NCI-H2171 treated with DMSO at 0.1 percent for 48 hours (cell line): Measurements from ENCODE around the gene ZNF467.

Source experiments
- DNase-seq: peaks from one replicate; lab custom pipeline; 2025; lab: John Stamatoyannopoulos, UW

Gene ZNF467

DNA sequence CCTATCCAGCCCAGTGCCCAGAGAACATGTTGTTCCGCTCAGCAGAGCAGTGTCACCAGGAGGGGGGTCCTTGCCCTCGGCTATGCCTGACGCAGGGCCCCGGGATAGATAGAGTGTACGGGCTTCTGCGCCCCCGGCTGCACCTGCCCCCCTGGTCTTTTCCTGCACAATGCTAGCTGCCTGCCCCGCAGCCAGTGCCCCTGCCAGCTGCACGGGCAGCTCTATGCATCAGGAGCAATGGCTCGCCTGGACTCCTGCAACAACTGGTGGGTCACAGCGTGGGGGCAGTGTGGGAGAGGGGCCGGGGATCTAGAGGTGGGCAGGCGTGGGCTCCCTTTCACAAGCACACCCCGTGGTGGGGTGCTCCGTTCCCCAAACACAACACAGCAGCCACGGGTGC, 33.3 kb upstream of the ZNF467 start:
- no peak for DNase-seq

DNA sequence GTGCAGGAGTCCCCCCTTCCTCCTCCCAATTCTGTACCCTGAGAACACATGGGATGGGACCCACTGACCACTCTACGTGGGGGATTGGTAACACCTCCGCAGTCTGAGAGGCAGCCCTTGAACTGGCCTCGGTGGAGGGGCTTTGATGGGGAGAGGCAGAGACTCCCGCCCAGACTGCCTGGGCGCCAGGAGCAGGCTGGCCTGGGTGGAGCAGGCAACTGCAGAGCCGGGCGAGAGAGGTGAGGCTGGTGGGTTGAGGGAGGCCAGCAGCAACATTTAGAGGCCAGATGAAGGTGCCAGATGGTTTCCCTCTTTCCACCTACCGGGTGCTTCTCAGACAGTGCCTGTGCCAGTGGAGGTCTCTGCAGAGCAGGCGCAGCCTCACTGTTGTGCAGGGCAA, 30.7 kb upstream of the ZNF467 start:
- peak; percentile 44 for DNase-seq

DNA sequence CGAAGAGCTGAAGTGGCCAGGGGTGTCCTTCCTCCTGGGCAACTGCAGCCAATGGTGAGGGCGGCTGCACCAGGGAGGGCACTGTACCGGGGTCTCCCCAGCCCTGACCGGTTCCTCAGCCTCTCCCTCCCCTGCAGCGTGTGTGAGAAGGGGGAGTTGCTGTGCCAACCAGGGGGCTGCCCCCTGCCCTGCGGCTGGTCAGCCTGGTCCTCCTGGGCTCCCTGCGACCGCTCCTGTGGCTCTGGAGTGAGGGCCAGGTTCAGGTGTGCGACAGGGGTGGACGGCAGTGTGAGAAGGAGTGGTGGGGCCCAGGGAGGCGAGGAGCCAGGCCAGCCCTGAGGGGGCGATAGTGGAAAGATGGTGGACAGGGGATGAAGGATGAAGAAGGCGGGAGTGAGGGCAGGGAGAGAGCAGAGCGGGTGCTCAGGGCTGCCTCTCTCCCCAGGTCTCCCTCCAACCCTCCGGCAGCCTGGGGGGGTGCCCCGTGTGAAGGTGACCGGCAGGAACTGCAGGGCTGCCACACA, 30.2 kb upstream of the ZNF467 start:
- DNase-seq: no peak

DNA sequence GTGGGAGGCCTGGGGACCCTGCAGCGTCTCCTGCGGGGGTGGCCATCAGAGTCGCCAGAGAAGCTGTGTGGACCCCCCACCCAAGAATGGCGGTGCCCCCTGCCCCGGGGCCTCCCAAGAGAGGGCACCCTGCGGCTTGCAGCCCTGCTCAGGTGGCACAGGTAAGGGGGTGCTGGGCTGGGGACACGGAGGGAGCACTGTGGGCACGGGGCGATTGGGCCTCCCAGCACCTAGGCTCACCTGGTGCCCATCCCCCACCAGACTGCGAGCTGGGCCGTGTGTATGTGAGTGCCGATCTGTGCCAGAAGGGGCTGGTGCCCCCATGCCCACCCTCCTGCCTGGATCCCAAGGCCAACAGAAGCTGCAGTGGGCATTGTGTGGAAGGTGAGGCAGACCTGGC, 29.6 kb upstream of the ZNF467 start:
- no peak for DNase-seq

DNA sequence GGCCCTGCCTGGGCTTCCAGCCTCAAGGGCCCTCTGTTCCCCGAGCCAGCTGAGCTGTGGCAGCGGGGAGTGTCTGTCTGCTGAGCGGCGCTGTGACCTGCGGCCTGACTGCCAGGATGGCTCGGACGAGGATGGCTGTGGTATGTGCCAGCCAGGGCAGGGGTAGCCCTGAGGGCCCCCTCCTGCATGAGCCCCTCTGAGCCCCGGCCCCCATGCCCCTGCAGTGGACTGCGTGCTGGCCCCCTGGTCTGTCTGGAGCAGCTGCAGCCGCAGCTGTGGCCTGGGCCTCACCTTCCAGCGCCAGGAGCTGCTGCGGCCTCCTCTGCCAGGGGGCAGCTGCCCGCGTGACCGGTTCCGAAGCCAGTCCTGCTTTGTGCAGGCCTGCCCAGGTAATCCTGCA, 28.4 kb upstream of the ZNF467 start:
- DNase-seq: no peak

DNA sequence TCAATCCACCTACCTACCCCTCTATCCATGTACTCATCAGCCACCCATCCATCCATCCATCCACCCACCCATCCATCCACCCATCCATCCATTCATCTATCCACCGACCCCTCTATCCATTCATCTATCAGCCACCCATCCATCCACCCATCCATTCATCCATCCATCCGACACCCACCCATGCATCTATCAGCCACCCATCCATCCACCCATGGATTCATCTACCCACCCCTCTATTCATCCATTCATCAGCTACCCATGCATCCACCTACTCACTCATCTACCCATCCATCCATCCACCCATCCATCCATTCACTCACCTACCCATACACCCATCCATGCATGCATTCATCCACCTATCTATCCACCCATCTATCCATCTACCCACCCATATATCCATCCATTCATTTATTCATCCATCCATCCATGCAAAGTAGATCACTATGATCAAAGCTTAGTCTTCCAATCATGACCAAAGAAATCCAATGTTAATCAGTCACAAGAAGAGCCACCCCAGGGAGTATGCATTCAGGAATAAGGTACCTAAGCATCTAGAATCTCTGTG, 27.7 kb upstream of the ZNF467 start:
- no peak for DNase-seq

DNA sequence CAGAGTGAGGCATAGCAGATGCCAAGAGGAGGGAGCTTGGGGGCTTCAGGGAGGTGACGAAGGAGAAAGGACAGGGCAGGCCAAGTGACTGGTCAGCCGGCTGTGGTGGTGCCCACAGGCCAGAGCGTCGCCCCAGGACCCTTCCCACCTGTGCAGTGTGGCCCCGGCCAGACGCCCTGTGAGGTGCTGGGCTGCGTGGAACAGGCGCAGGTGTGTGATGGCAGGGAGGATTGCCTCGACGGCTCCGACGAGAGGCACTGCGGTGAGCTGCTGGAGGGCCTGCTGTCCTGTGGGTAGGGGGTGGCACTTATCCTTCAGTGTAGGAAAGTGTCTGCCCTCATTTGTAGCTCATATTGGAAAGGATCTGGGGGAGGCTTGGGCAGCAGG, 26.8 kb upstream of the ZNF467 start:
- no peak for DNase-seq

DNA sequence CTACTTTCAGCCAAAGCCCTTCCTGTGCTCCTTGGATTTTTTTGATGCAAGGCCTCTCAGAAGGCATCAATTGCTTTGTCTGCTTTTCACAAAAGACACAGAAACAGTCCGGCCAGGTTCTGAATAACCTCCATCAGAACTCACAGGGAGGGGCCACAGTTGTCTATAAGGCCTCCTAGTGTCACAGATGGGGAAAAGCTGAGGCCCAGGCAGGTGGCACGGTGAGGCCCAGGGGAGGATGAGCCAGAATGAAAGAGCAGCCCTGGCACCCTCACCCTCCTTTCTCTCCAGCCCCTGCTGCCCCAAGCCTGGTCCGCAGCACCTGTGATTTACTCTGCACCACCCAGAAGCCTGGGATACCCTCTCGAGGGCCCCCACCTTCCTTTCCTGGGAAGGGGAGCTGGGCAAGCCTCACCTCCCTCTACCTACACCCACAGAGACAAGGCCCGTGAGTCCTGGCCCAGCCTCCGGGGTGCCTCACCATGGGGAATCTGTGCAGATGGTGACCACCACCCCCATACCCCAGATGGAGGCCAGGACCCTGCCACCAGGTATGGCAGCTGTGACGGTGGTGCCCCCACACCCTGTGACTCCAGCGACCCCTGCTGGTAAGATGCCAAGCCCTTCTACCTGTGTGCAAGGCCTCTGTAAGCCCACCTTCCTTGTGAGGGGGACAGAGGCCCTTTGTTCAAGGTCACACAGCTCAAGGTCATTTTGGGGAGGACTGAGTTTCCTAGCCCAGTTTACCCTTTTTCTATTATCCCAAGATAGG, 26.2 kb upstream of the ZNF467 start:
- DNase-seq: peak; percentile 21

DNA sequence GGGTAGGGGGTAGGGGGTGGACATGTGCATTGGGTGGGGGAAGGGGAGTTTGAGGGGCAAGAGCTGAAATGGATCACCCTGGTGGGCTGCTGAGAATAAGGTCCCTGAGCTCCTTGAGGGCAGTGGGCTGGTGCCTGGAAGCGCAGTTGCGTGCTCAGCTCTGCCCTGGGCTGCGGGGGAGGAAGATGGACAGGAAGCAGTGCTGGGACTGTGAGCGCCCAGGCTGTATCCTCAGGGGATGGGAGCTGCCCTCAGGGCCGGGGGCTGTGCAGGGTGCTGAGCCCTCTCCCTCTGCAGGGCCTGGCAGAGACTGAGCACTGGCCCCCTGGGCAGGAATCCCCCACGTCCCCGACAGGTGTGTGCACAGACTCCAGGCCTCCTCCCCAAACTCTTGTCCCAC, 24.4 kb upstream of the ZNF467 start:
- DNase-seq: no peak

DNA sequence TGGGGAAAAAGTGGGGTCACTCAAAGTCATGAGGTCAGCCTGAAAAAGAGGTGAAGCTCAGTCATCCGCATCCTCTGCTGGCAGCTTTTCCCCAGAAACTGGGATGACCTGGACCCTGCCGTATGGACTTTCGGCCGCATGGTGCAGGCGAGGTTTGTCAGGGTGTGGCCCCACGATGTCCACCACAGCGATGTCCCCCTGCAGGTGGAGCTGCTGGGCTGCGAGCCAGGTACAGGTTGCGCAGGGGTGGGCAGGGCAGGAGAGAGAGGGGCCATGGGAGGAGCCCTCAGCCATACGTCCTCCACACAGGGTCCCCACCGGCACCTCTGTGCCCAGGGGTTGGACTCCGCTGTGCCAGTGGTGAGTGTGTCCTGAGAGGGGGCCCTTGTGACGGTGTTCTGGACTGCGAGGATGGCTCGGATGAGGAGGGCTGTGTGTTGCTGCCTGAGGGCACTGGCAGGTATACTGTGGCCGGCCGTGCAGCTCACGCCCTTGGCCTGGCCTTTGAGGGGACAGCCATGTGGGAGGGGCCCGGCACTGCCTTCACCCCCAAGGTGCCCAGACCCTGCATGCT, 23.0 kb upstream of the ZNF467 start:
- no peak for DNase-seq

DNA sequence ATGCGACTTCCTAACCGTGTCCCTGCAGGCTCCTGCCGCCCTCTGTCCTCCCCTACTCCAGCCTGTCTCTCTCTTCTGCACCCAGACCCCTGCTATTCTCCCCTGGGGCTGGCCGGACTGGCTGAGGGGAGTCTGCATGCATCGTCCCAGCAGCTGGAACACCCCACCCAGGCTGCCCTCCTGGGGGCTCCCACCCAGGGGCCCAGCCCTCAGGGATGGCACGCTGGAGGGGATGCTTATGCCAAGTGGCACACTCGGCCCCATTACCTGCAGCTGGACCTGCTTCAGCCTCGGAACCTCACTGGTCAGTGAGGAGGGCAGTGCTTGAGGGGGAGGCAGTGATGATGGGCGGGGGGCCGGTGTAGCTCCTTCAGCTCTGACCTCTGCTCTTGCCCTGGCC, 21.7 kb upstream of the ZNF467 start:
- DNase-seq: no peak

DNA sequence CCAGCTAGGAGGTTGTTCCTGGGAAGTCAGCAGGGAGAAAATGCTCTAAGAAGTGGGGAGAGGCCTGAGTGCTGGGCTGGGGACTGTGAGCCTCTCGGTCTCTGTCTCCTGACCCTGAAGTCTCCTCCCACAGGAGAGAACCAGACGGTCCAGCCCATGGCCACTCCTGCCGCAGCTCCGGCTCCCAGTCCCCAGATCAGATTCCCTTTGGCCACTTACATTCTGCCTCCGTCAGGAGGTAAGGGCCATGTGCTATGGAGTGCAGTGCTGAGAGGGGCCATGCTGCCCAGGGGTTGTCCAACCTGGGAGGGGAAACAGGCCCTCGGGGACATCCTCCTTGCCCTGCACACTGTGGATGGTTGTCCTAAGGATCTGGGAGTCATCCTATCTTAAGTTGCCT, 21.3 kb upstream of the ZNF467 start:
- DNase-seq: no peak

DNA sequence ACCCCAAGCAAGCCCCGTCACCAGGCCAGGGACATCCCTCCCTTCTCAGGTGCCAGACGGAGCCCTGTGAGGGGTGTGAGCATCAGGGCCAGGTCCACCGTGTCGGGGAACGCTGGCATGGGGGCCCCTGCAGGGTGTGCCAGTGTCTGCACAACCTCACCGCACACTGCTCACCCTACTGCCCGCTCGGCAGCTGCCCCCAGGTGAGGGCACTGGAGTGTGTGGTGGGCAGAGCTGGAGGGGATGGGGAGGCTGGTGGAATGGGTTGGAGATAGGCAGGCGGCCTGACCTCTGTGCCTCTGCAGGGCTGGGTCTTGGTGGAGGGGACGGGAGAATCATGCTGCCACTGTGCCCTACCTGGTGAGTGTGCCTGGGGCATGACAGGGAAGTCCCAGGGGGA, 19.9 kb upstream of the ZNF467 start:
- DNase-seq: no peak

DNA sequence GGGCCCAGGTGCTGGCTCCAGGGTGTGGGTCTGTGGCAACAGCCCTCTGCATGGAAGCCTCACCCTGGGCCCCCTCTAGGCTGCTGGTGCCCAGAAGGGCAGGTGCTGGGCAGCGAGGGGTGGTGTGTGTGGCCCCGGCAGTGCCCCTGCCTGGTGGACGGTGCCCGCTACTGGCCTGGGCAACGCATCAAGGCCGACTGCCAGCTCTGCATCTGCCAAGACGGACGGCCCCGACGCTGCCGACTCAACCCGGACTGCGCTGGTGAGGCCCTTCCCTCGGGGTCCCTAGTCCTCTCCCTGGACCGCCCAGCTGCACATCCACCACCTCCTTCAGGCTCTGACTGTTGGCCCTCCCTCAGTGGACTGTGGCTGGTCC, 18.8 kb upstream of the ZNF467 start:
- no peak for DNase-seq

DNA sequence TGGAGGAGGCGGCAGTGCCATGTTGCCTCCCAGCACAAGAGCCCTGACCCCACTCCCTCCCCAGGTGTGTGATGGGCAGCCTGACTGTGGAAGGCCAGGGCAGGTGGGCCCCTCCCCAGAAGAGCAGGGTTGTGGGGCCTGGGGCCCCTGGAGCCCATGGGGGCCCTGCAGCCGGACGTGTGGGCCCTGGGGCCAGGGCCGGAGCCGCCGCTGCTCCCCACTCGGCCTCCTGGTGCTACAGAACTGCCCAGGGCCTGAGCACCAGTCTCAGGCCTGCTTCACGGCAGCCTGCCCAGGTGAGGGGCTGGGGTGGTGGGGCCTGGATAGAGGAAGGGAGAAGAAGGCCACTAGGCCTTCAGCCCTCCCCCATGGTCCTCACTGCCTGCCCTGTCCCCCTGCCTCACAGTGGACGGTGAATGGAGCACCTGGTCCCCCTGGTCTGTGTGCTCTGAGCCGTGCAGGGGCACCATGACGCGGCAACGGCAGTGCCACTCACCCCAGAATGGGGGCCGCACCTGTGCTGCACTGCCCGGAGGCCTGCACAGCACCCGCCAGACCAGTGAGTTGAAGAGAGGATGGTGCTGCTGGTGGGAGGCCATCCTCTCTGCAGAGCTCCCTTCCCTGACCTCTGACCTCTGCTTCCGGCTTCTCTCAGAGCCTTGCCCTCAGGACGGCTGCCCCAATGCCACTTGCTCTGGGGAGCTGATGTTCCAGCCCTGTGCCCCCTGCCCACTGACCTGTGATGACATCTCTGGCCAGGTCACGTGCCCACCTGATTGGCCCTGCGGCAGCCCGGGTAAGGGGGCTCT, 18.2 kb upstream of the ZNF467 start:
- no peak for DNase-seq

DNA sequence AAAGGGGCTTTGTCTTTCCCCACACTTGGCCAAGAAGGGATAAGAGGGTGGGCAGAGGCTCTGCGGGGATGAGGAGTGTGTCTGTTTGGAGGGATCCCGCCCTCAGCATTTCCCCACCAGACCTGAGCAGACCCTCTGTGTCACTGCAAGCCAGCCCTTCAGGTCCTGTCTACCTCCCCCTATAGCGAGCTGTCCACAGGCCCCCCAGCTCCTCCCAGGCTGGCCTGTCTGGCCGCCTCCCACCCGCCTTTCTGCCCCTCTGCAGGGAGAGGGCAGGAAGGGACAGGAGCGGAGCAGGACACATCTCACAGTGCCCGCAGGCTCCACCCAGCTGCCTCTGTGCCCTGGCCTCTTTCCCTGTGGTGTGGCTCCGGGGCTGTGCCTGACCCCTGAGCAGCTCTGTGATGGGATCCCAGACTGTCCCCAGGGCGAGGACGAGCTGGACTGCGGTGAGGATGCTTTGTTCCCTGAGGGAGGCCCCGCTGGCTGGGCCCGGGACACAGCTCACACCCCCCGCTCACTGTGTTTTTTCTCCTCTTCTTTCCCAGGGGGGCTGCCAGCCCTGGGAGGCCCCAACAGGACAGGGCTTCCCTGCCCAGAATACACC, 17.5 kb upstream of the ZNF467 start:
- DNase-seq: no peak

DNA sequence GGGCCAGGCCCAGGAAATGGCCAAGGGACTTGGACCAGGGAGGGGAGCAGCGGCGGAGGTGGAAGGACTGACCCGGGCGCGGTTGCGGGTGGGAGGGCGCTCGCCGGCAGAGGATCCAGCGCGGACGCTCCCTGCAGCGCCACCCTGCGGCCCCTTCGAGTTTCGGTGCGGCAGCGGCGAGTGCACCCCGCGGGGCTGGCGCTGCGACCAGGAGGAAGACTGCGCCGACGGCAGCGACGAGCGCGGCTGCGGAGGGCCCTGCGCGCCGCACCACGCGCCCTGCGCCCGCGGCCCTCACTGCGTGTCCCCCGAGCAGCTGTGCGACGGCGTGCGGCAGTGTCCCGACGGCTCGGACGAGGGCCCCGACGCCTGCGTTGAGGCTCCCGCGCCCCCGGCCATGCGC, 16.8 kb upstream of the ZNF467 start:
- no peak for DNase-seq

DNA sequence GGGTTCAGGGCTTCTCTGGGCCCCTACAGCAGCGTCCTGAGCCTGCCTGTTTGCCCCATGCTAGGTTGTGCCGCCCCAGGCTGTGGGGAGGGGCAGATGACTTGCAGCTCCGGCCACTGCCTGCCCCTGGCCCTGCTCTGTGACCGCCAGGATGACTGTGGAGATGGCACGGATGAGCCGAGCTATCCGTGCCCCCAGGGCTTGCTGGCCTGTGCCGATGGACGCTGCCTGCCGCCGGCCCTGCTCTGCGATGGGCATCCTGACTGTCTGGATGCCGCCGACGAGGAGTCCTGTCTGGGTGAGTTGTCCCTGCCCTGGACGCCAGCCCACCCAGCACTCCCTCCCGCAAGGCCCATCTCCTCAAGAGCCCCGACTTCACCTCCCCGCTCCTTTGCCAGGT, 15.7 kb upstream of the ZNF467 start:
- DNase-seq: no peak

DNA sequence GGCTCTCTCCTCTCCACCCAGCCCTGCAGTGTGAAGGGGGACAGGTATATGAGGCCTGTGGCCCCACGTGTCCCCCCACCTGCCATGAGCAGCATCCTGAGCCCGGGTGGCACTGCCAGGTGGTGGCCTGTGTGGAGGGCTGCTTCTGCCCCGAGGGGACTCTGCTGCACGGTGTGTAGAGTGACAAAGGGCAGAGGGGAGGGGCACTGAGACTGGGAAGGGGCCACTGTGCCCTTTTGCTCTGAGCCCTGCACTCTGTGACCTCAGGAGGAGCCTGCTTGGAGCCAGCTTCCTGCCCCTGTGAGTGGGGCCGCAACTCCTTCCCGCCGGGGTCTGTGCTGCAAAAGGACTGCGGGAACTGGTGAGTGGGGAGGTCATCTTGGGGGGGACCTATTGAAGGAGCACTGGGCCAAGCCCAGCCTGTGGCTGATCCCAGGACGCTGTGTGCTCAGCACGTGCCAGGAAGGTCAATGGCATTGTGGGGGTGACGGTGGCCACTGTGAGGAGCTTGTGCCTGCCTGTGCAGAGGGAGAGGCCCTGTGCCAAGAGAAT, 15.0 kb upstream of the ZNF467 start:
- no peak for DNase-seq

DNA sequence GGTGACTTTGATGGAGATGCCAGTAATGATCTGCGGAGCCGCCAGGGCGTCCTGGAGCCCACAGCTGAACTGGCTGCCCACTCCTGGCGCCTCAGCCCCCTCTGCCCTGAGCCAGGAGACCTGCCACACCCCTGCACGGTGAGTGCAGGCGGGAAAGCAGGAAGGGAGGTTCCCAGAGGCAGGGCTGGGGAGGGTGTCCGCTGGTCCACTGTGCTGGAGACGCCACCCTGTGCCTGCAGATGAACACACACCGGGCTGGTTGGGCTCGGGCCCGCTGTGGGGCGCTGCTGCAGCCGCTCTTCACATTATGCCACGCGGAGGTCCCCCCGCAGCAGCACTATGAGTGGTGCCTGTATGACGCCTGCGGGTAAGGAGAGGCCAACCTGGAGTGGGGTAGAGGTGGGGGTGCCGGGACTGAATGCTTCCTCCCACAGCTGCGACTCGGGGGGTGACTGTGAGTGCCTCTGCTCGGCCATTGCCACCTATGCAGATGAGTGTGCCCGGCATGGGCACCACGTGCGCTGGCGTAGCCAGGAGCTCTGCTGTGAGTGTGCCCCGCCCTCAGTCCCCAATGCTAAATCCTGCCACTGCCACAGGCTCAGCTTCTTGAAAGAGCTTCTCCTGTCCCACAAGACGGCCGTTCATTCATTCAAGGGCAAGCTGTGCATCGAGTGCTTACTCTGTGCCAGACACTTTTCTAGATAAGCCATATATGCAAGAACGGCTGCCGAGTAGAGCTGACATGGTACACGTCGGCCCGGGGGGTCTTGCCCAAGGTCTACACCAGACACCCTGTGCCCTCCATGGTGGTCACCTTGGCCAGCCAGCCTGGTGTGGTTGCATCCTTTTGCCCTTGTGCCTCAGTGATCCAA, 14.3 kb upstream of the ZNF467 start:
- no peak for DNase-seq

DNA sequence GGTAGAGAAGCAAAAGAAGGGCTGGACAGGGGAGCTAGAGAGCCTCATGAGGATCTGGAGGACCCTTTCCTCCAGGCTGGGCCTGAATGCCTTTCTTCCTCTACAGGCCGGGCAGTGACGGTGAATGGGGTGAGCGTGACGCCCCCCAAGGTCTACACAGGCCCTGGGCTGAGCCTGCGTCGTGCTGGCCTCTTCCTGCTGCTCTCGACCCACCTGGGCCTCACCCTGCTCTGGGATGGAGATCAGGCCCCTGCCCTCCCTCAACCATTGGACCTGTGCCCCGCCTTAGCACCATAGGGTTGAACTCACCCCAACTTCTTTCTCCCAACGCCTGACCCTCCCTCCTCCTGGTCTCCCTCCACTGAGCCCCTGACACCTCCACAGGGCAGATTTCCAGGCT, 12.6 kb upstream of the ZNF467 start:
- no peak for DNase-seq
